MM.1S (cell line): ENCODE results near the gene QSER1.

Experiments used
- DNase-seq: peaks from one replicate; pipeline ENCODE4 v3.0.0-alpha.2; 2015
- H2AFZ ChIP-seq: fragments of 300-600 bp; sonication (generic); 2 replicates; pipeline ENCODE4 v1.6.0; 2016; ENCODE audit warnings: antibody characterized with exemption, low read length
- H3F3A ChIP-seq: fragments of 300-600 bp; sonication (generic); 2 replicates; pipeline ENCODE4 v1.6.1; 2016; ENCODE audit warnings: mild to moderate bottlenecking, antibody characterized with exemption, low read length, moderate library complexity, mixed read lengths; ENCODE audit not compliant: insufficient read depth
- H3K27ac ChIP-seq: fragments of 300-600 bp; sonication (generic); 2 replicates; pipeline ENCODE4 v1.5.1; 2016; ENCODE audit warnings: mild to moderate bottlenecking, low read length
- H3K27me3 ChIP-seq: fragments of 300-600 bp; sonication (generic); replicated peaks from 2 replicates; pipeline ENCODE4 v1.6.0; 2016; ENCODE audit warnings: low read length; ENCODE audit not compliant: insufficient read depth
- H3K36me3 ChIP-seq: fragments of 300-600 bp; sonication (generic); replicated peaks from 2 replicates; pipeline ENCODE4 v1.6.1; 2016; ENCODE audit warnings: mild to moderate bottlenecking, low read length, mixed read lengths; ENCODE audit not compliant: insufficient read depth
- H3K4me1 ChIP-seq: fragments of 300-600 bp; sonication (generic); 2 replicates; pipeline ENCODE4 v1.6.1; 2016; ENCODE audit warnings: low read length, mixed read lengths
- H3K4me2 ChIP-seq: fragments of 300-600 bp; sonication (generic); 2 replicates; pipeline ENCODE4 v1.6.0; 2016; ENCODE audit warnings: low read depth, low read length
- H3K4me3 ChIP-seq: fragments of 300-600 bp; sonication (generic); 2 replicates; pipeline ENCODE4 v1.5.1; 2016; ENCODE audit warnings: low read length, mixed read lengths
- H3K79me2 ChIP-seq: fragments of 300-600 bp; sonication (generic); 2 replicates; pipeline ENCODE4 v1.6.1; 2016; ENCODE audit warnings: mixed run types, low read length, mixed read lengths
- H3K9ac ChIP-seq: fragments of 300-600 bp; sonication (generic); 2 replicates; pipeline ENCODE4 v1.6.1; 2016; ENCODE audit warnings: low read length, mixed read lengths
- H3K9me2 ChIP-seq: fragments of 300-600 bp; sonication (generic); replicated peaks from 2 replicates; pipeline ENCODE4 v1.6.1; 2016; ENCODE audit warnings: mild to moderate bottlenecking, low read length, mixed read lengths; ENCODE audit not compliant: insufficient read depth
- H3K9me3 ChIP-seq: fragments of 300-600 bp; sonication (generic); replicated peaks from 2 replicates; pipeline ENCODE4 v1.6.1; 2016; ENCODE audit warnings: mild to moderate bottlenecking, low read length, mixed read lengths; ENCODE audit not compliant: insufficient read depth
- H4K20me1 ChIP-seq: fragments of 300-600 bp; sonication (generic); 2 replicates; pipeline ENCODE4 v1.6.1; 2016; ENCODE audit warnings: mild to moderate bottlenecking, low read length, moderate library complexity, mixed read lengths; ENCODE audit not compliant: insufficient read depth
- CTCF ChIP-seq: fragments of 300-600 bp; sonication (generic); IDR thresholded peaks from 2 replicates; pipeline ENCODE4 v1.5.1; 2016; ENCODE audit warnings: antibody characterized with exemption, low read length, mixed read lengths
- EZH2 ChIP-seq: fragments of 300-600 bp; sonication (generic); optimal IDR thresholded peaks from 2 replicates; pipeline ENCODE3; 2017; ENCODE audit warnings: low read depth, mild to moderate bottlenecking, antibody characterized with exemption, low read length, mixed read lengths
- EZH2phosphoT487 ChIP-seq: fragments of 300-600 bp; sonication (generic); IDR thresholded peaks from 2 replicates; pipeline ENCODE4 v1.6.1; 2018; ENCODE audit warnings: antibody characterized with exemption, low read length

QSER1 gene

DNA sequence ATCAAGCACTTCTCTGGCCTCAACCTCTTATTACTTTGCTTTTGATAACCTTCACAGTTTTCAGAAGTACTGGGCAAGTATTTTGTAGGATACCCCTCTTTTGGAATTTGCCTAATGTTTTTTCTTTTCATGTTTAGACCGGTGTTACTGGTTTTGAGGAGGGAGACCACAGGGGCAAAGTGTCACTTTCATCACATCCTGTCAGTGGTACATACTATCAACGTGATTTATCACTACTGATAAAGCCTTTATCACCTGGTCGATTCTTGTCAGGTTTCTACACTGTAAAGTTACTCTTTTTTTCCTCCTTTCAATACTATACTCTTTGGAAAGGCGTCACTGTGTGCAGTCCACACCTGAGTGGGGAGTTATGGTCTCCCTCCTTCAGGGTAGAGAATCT, 26.7 kb downstream of the QSER1 start:
- H3K4me2 ChIP-seq = no peak overlapping the region
- no peak for DNase-seq
- no peak for TF ChIP-seq EZH2
- no peak for TF ChIP-seq CTCF
- TF ChIP-seq EZH2phosphoT487 = no peak
- H3K9ac ChIP-seq = no peak overlapping the region
- H3K27me3 ChIP-seq = no peaks in the 10 kb centered on the region
- no peaks in the 10 kb centered on the region for H3F3A ChIP-seq
- H3K36me3 ChIP-seq = no peaks in the 10 kb centered on the region
- no peak overlapping the region for H3K27ac ChIP-seq
- H3K4me1 ChIP-seq = no peaks in the 10 kb centered on the region
- H3K9me3 ChIP-seq = no peaks in the 10 kb centered on the region
- H3K79me2 ChIP-seq = peaks cover 62% of the 10 kb centered on the region
- no peak overlapping the region for H3K4me3 ChIP-seq
- H4K20me1 ChIP-seq = no peaks in the 10 kb centered on the region
- no peak overlapping the region for H2AFZ ChIP-seq
- no peaks in the 10 kb centered on the region for H3K9me2 ChIP-seq

- Histone ChIP-seq H3K27ac (no peak overlapping the region), H3K9me2 (no peaks in the 10 kb centered on the region), H2AFZ (no peak overlapping the region), H3K36me3 (no peaks in the 10 kb centered on the region), H3K27me3 (no peaks in the 10 kb centered on the region), H3F3A (no peaks in the 10 kb centered on the region), H4K20me1 (no peaks in the 10 kb centered on the region), H3K4me2 (no peak overlapping the region), H3K9ac (no peak overlapping the region), H3K4me3 (no peak overlapping the region), H3K9me3 (no peaks in the 10 kb centered on the region), H3K4me1 (no peaks in the 10 kb centered on the region), H3K79me2 (peaks cover 55% of the 10 kb centered on the region)
- no peak for TF ChIP-seq EZH2phosphoT487
- TF ChIP-seq EZH2 = no peak
- no peak for TF ChIP-seq CTCF
- DNase-seq = no peak
Observed at GRCh38 chr11:32920570-32920969, 28.0 kb downstream of the QSER1 start.

- no peak overlapping the region for H3K4me3 ChIP-seq
- peaks cover 49% of the 10 kb centered on the region for H3K79me2 ChIP-seq
- no peak overlapping the region for H2AFZ ChIP-seq
- H3K27me3 ChIP-seq = no peaks in the 10 kb centered on the region
- no peaks in the 10 kb centered on the region for H3K9me3 ChIP-seq
- H3F3A ChIP-seq = no peaks in the 10 kb centered on the region
- no peaks in the 10 kb centered on the region for H3K4me1 ChIP-seq
- H3K9ac ChIP-seq = no peak overlapping the region
- no peaks in the 10 kb centered on the region for H3K36me3 ChIP-seq
- no peaks in the 10 kb centered on the region for H3K9me2 ChIP-seq
- H3K4me2 ChIP-seq = no peak overlapping the region
- no peaks in the 10 kb centered on the region for H4K20me1 ChIP-seq
- no peak for DNase-seq
- no peak for TF ChIP-seq CTCF
- no peak for TF ChIP-seq EZH2
- no peak for TF ChIP-seq EZH2phosphoT487
- H3K27ac ChIP-seq = no peak overlapping the region
Observed at GRCh38 chr11:32921204-32921603, 28.6 kb downstream of the QSER1 start.
